ENCODE results near the gene FUT3. TPM values are rescaled to one million over a fixed set of nuclear protein-coding genes. Genes with fewer than 3 reads are reported as not detected.

Gene FUT3
- total and polyA plus RNA-seq, 2 of the 4 experiments (the other 2 are of a cell fraction) = not detected

DNA sequence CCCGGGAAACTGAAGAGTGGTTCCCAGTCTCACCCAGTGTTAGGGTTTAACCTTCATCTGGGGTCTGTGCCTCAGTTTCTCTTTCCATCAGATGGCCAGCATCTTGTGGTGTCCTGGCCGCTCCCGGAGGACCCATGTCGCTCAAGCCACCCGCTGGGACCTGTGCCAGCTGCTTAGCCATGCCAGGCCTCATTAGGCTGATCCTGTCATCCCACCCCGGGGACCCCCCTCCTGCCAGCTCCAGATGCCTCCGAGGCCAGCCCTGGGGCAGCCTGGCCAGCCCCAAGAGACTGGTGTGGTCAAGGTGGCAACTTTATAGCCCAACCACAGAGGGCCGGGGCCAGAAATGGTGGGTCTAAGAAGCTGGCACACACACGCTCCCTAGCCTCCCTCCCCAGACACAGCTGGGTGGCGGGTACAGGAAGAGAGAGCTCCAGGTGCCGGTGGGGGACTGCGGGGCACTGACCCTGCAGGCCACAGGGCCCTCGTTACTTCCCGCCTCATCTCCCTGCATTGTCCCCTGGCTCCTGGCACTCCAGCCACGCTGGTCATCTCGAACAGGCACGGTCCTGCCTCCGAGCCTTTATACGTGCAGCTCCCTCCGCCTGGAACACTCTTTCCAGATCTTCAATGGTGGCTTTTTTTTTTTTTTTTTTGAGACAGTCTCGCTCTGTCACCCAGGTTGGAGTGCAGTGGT lies 43.0 kb downstream of the FUT3 start:
- no peak overlapping the region for H4K8ac ChIP-seq (ENCODE audit: low read depth in 2 of 2, low read length in 2 of 2)
- peaks cover 3% of the 10 kb centered on the region; the same call in 1 of the 2 replicates for H3K4me1 ChIP-seq (ENCODE audit: control insufficient read depth, insufficient read depth, low read length)
- H2AK9ac ChIP-seq (replicated peaks; ENCODE audit: low read depth, low read length, poor library complexity) = no peak overlapping the region
- no peak overlapping the region for H3K4me2 ChIP-seq (ENCODE audit: low read depth, low read length)
- in situ Hi-C loops (cut with MboI; ENCODE audit: low sequenced_read_pairs) (loop anchor here (10.0 kb wide), 1 partner anchor 217 kb away; no protein-coding TSS in a partner anchor), dilution Hi-C loops (cut with HindIII; ENCODE audit: low sequenced_read_pairs, unreplicated experiment) (no loop called here), intact Hi-C loops (cut with micrococcal nuclease) (loop anchor here (10.0 kb wide), 1 partner anchor 157 kb away; no protein-coding TSS in a partner anchor)
- H3K18ac ChIP-seq (ENCODE audit: low read depth, low read length) = no peak overlapping the region
- no peak overlapping the region for H3K4ac ChIP-seq (ENCODE audit: low read depth, low read length)
- POLR2A ChIA-PET (ENCODE audit: unreplicated experiment) = interaction anchor here (0.6 kb wide), 1 partner anchor 200 kb away, joined by 4 read pairs; no protein-coding TSS in a partner anchor
- H3K14ac ChIP-seq (replicated peaks; ENCODE audit: low read depth, low read length) = no peak overlapping the region
- CTCF ChIA-PET = interaction anchor here (0.6 kb wide), 1 partner anchor 31 kb away, joined by 7 read pairs; no protein-coding TSS in a partner anchor
- H4K91ac ChIP-seq (ENCODE audit: insufficient read depth, low read depth, low read length) = no peak overlapping the region
- DNase-seq = no peak
- no peak overlapping the region for H2BK20ac ChIP-seq (ENCODE audit: low read depth, low read length)
- H3K56ac ChIP-seq (ENCODE audit: extremely low read depth, insufficient read depth, low read length) = no peak overlapping the region
- H2AFZ ChIP-seq (replicated peaks; ENCODE audit: low read length, poor library complexity) = no peak overlapping the region
- 92% methylated on average over 12 of the region's 21 CpGs; no CpG with 5 or more reads in 1 of the 2 experiments for WGBS, 2 experiments (ENCODE audit: extremely low coverage in 2 of 2, insufficient read length in 1 of 2)
- no peak overlapping the region for H3K4me3 ChIP-seq (ENCODE audit: insufficient read depth, low read depth, low read length)
- H3K27ac ChIP-seq (ENCODE audit: insufficient read depth, low read length) = no peak overlapping the region
- no peak for TF ChIP-seq NFE2L2 (IDR thresholded peaks at IDR 0.05; ENCODE audit: low read depth, low read length)
- TF ChIP-seq CHD1 (IDR thresholded peaks at IDR 0.05; ENCODE audit: low read depth, low read length) = no peak
- TF ChIP-seq, protein P1, sequence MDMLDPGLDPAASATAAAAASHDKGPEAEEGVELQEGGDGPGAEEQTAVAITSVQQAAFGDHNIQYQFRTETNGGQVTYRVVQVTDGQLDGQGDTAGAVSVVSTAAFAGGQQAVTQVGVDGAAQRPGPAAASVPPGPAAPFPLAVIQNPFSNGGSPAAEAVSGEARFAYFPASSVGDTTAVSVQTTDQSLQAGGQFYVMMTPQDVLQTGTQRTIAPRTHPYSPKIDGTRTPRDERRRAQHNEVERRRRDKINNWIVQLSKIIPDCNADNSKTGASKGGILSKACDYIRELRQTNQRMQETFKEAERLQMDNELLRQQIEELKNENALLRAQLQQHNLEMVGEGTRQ (IDR thresholded peaks at IDR 0.05; ENCODE audit: low read depth, low read length) = no peak
- TF ChIP-seq RAD21 (IDR thresholded peaks at IDR 0.05; ENCODE audit: low read length) = no peak
- no peak for TF ChIP-seq MAFK (IDR thresholded peaks at IDR 0.05; ENCODE audit: low read depth, low read length)
- TF ChIP-seq MAZ (IDR thresholded peaks at IDR 0.05; ENCODE audit: borderline replicate concordance, low read depth, low read length) = no peak
- TF ChIP-seq, protein P2, sequence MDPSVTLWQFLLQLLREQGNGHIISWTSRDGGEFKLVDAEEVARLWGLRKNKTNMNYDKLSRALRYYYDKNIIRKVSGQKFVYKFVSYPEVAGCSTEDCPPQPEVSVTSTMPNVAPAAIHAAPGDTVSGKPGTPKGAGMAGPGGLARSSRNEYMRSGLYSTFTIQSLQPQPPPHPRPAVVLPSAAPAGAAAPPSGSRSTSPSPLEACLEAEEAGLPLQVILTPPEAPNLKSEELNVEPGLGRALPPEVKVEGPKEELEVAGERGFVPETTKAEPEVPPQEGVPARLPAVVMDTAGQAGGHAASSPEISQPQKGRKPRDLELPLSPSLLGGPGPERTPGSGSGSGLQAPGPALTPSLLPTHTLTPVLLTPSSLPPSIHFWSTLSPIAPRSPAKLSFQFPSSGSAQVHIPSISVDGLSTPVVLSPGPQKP (IDR thresholded peaks at IDR 0.05; ENCODE audit: borderline replicate concordance, low read depth, low read length) = no peak
- TF ChIP-seq RFX5 (IDR thresholded peaks at IDR 0.05; ENCODE audit: low read depth, low read length) = no peak
- TF ChIP-seq, protein P3, sequence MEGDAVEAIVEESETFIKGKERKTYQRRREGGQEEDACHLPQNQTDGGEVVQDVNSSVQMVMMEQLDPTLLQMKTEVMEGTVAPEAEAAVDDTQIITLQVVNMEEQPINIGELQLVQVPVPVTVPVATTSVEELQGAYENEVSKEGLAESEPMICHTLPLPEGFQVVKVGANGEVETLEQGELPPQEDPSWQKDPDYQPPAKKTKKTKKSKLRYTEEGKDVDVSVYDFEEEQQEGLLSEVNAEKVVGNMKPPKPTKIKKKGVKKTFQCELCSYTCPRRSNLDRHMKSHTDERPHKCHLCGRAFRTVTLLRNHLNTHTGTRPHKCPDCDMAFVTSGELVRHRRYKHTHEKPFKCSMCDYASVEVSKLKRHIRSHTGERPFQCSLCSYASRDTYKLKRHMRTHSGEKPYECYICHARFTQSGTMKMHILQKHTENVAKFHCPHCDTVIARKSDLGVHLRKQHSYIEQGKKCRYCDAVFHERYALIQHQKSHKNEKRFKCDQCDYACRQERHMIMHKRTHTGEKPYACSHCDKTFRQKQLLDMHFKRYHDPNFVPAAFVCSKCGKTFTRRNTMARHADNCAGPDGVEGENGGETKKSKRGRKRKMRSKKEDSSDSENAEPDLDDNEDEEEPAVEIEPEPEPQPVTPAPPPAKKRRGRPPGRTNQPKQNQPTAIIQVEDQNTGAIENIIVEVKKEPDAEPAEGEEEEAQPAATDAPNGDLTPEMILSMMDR (conservative IDR thresholded peaks at IDR 0.05; ENCODE audit: low read depth, low read length) = no peak
- no peak for TF ChIP-seq BHLHE40 (IDR thresholded peaks at IDR 0.05; ENCODE audit: low read depth, low read length)
- H2AK5ac ChIP-seq (ENCODE audit: low read depth, low read length) = no peak overlapping the region
- no peaks in the 10 kb centered on the region for H3K79me1 ChIP-seq (ENCODE audit: low read depth in 1 of 2, low read length in 2 of 2)
- H3K9me3 ChIP-seq (ENCODE audit: control insufficient read depth, insufficient read depth, low read length) = no peaks in the 10 kb centered on the region
- H4K5ac ChIP-seq (ENCODE audit: low read depth, low read length) = no peak overlapping the region
- no peak overlapping the region for H3K9ac ChIP-seq (ENCODE audit: low read depth, low read length)
- no peak for ATAC-seq (ENCODE audit: low read depth)
- no peaks in the 10 kb centered on the region for H4K20me1 ChIP-seq (ENCODE audit: insufficient read depth, low read length)
- H3K36me3 ChIP-seq (ENCODE audit: control insufficient read depth, insufficient read depth, low read length) = no peaks in the 10 kb centered on the region
- no peak overlapping the region for H2BK120ac ChIP-seq (ENCODE audit: low read depth, low read length)
- no peak overlapping the region for H3K23ac ChIP-seq (ENCODE audit: low read depth, low read length)
- no peaks in the 10 kb centered on the region for H3K9me1 ChIP-seq (ENCODE audit: insufficient read depth, low read length)
- H2BK15ac ChIP-seq (ENCODE audit: low read depth, low read length) = no peak overlapping the region
- no peak overlapping the region for H2BK5ac ChIP-seq (ENCODE audit: low read depth, low read length, poor library complexity, severe bottlenecking)
- BruUV-seq (replicated peaks) = no TSS peak
- peaks cover 16% of the 10 kb centered on the region for H3K27me3 ChIP-seq (ENCODE audit: control insufficient read depth, insufficient read depth, low read length)
